Upper lobe of left lung (tissue), 4 donors: ENCODE results near the gene CYRIA.

Source experiments
- CTCF ChIP-seq, 6 experiments: fragments of 450-650 bp in 4 of 6; fragments of 200-600 bp in 2 of 6; sonication (generic) in 2 of 6; IDR thresholded peaks; one replicate each; pipeline ENCODE4 v1.5.1; 2016 to 2019; ENCODE audit warnings: antibody characterized with exemption in 6 of 6
- POLR2A ChIP-seq, 4 donors: fragments of 450-650 bp; IDR thresholded peaks; one replicate each; pipeline ENCODE4 v1.5.1; 2016 to 2017; ENCODE audit warnings: antibody characterized with exemption in 4 of 4, mild to moderate bottlenecking in 2 of 4
- POLR2AphosphoS5 ChIP-seq, 2 donors: sonication (generic); formaldehyde crosslinking; IDR thresholded peaks; one replicate each; pipeline ENCODE4 v1.5.1; 2017; ENCODE audit warnings: antibody characterized with exemption in 2 of 2

GRCh38 chr2:16677875-16678274 lies 12.2 kb upstream of the CYRIA start:
- TF ChIP-seq CTCF (IDR thresholded peaks at IDR 0.05) (no peak), POLR2A (IDR thresholded peaks at IDR 0.05) (no peak), POLR2AphosphoS5 (IDR thresholded peaks at IDR 0.05) (no peak)
